ENCODE measurements around the gene MMD2. TPM values are rescaled to one million over a fixed set of nuclear protein-coding genes. Genes with fewer than 3 reads are reported as not detected.

MMD2 gene
- total RNA-seq, 1 experiment from 2014 or later = not detected

- DNase-seq (ENCODE audit: low spot score) (no peak), ATAC-seq (no peak)
- Mint-ChIP-seq H3K36me3 (no peaks in the 10 kb centered on the region), H3K27me3 (ENCODE audit: low read depth) (no peaks in the 10 kb centered on the region; the same call in 1 of the 2 replicates), H3K27ac (no peak overlapping the region), H3K9me3 (peaks cover 4% of the 10 kb centered on the region), H3K4me3 (no peak overlapping the region), H3K4me1 (peaks cover 11% of the 10 kb centered on the region)
- ChIA-PET POLR2A (no interaction called here), CTCF (interaction anchor here (0.7 to 2.6 kb wide), 4 partner anchors 11 to 79 kb away, joined by 3 to 12 read pairs (median 4); partner anchors contain the start of gene RADIL)
- TF ChIP-seq ESRRA (CRISPR knock-in tag; IDR thresholded peaks at IDR 0.05; ENCODE audit: borderline replicate concordance) (no peak), IRF2 (CRISPR knock-in tag; IDR thresholded peaks at IDR 0.05; ENCODE audit: borderline replicate concordance, low read depth) (no peak), RORB (CRISPR knock-in tag; IDR thresholded peaks at IDR 0.05) (no peak), TEAD4 (CRISPR knock-in tag; IDR thresholded peaks at IDR 0.05) (no peak), ZBTB21 (CRISPR knock-in tag; IDR thresholded peaks at IDR 0.05; ENCODE audit: borderline replicate concordance) (no peak)
These were observed 87.8 kb downstream of the MMD2 start for GRCh38 chr7:4871056-4871680.

GRCh38 chr7:4868493-4868892 is 90.5 kb downstream of the MMD2 start:
- Mint-ChIP-seq H3K27ac (no peak overlapping the region), H3K9me3 (peaks cover 16% of the 10 kb centered on the region), H3K27me3 (ENCODE audit: low read depth) (peaks cover 6% of the 10 kb centered on the region), H3K4me1 (peaks cover 11% of the 10 kb centered on the region), H3K4me3 (no peak overlapping the region), H3K36me3 (no peaks in the 10 kb centered on the region)
- POLR2A ChIA-PET = no interaction called here
- TF ChIP-seq SOX15 (CRISPR knock-in tag; IDR thresholded peaks at IDR 0.05) (no peak), RELA (CRISPR knock-in tag; IDR thresholded peaks at IDR 0.05; ENCODE audit: borderline replicate concordance) (no peak), SMAD4 (CRISPR knock-in tag; IDR thresholded peaks at IDR 0.05) (no peak), GTF2I (CRISPR knock-in tag; conservative IDR thresholded peaks at IDR 0.05) (no peak), E2F5 (CRISPR knock-in tag; IDR thresholded peaks at IDR 0.05) (no peak), NR3C1 (CRISPR knock-in tag; conservative IDR thresholded peaks at IDR 0.05; ENCODE audit: low read depth) (no peak), NFATC4 (CRISPR knock-in tag; IDR thresholded peaks at IDR 0.05) (no peak), KAT7 (CRISPR knock-in tag; IDR thresholded peaks at IDR 0.05; ENCODE audit: borderline replicate concordance) (no peak), ATF2 (CRISPR knock-in tag; IDR thresholded peaks at IDR 0.05; ENCODE audit: borderline replicate concordance, low read depth) (no peak), NR1H2 (CRISPR knock-in tag; IDR thresholded peaks at IDR 0.05) (no peak), CDX4 (CRISPR knock-in tag; IDR thresholded peaks at IDR 0.05; ENCODE audit: borderline replicate concordance) (no peak), ZNF281 (CRISPR knock-in tag; IDR thresholded peaks at IDR 0.05) (no peak), ZNF671 (CRISPR knock-in tag; IDR thresholded peaks at IDR 0.05) (no peak), PREB (CRISPR knock-in tag; IDR thresholded peaks at IDR 0.05; ENCODE audit: borderline replicate concordance) (no peak), RORB (CRISPR knock-in tag; IDR thresholded peaks at IDR 0.05) (no peak), STAT6 (CRISPR knock-in tag; conservative IDR thresholded peaks at IDR 0.05; ENCODE audit: low read depth) (no peak), FOXJ3 (CRISPR knock-in tag; IDR thresholded peaks at IDR 0.05; ENCODE audit: borderline replicate concordance) (no peak)
- no peak for DNase-seq (ENCODE audit: low spot score)
- CTCF ChIA-PET = interaction anchor here (0.6 to 1.9 kb wide), 3 partner anchors 38 to 106 kb away, joined by 3 to 5 read pairs (median 5); no protein-coding TSS in a partner anchor
- no peak for ATAC-seq

Measured in WTC11 (cell line).